K562 (cell line): ENCODE measurements around the gene EGFL7. TPM values are rescaled to one million over a fixed set of nuclear protein-coding genes. Genes with fewer than 3 reads are reported as not detected.

Source experiments
- CBX1 ChIP-seq: sonication (generic); IDR thresholded peaks from 2 replicates; pipeline ENCODE4 v1.6.1; 2016; ENCODE audit warnings: antibody characterized with exemption, low read depth, mild to moderate bottlenecking
- CHD1 ChIP-seq: fragments of 200-600 bp; sonication (generic); IDR thresholded peaks from one replicate; pipeline ENCODE4 v1.6.1; 2012; ENCODE audit warnings: mild to moderate bottlenecking, moderate library complexity, low read length, inconsistent platforms
- EHMT2 ChIP-seq: fragments of 450-650 bp; IDR thresholded peaks from 2 replicates; pipeline ENCODE4 v1.6.1; 2018; ENCODE audit warnings: antibody characterized with exemption
- ETS1 ChIP-seq: conservative IDR thresholded peaks from 2 replicates; pipeline ENCODE4 v1.6.1; 2011; ENCODE audit warnings: low read depth, mild to moderate bottlenecking, low read length; ENCODE audit not compliant: control insufficient read depth
- HDAC1 ChIP-seq, 2 experiments: fragments of 450-650 bp; IDR thresholded peaks; 2 replicates each; pipeline ENCODE4 v1.6.1; 2016 to 2017; ENCODE audit warnings: inconsistent platforms in 1 of 2, mild to moderate bottlenecking in 1 of 2, moderate library complexity in 1 of 2
- HDAC6 ChIP-seq: IDR thresholded peaks from 2 replicates; pipeline ENCODE4 v1.6.1; 2012; ENCODE audit warnings: low read depth, mild to moderate bottlenecking, control low read depth, inconsistent platforms, low read length, moderate library complexity
- HDAC8 ChIP-seq: fragments of 450-650 bp; IDR thresholded peaks from 2 replicates; pipeline ENCODE4 v1.6.1; 2016; ENCODE audit warnings: mild to moderate bottlenecking, missing genetic modification characterization, moderate library complexity, missing compliant biosample characterization
- KAT7 ChIP-seq: sonication (generic); formaldehyde crosslinking; IDR thresholded peaks from 2 replicates; pipeline ENCODE4 v1.8.0; 2022; ENCODE audit warnings: missing genetic modification reagents, mild to moderate bottlenecking, borderline replicate concordance
- MAFK ChIP-seq: IDR thresholded peaks from 2 replicates; pipeline ENCODE4 v1.6.1; 2011; ENCODE audit warnings: low read length, improper control_type of control experiment
- MNT ChIP-seq, 2 experiments: fragments of 450-650 bp; conservative IDR thresholded peaks; 2 replicates each; pipeline ENCODE4 v1.6.1; 2017; ENCODE audit warnings: mild to moderate bottlenecking in 2 of 2, moderate library complexity in 2 of 2
- RAD51 ChIP-seq: fragments of 450-650 bp; IDR thresholded peaks from 2 replicates; pipeline ENCODE4 v1.7.1; 2016; ENCODE audit warnings: low read depth, mild to moderate bottlenecking, borderline replicate concordance
- RBFOX2 ChIP-seq: fragments of 200-400 bp; formaldehyde crosslinking; IDR thresholded peaks from 2 replicates; pipeline ENCODE4 v1.6.1; 2017; ENCODE audit warnings: low read depth, mild to moderate bottlenecking, low read length, moderate library complexity
- RFX7 ChIP-seq: fragments of 250-450 bp; sonication (Bioruptor Pico); IDR thresholded peaks from 2 replicates; pipeline ENCODE4 v1.5.1; 2021; ENCODE audit warnings: mild to moderate bottlenecking
- SREBF2 ChIP-seq: sonication (generic); formaldehyde crosslinking; IDR thresholded peaks from 2 replicates; pipeline ENCODE4 v1.4.0; 2020; ENCODE audit warnings: mild to moderate bottlenecking, missing genetic modification reagents
- SRSF7 ChIP-seq: fragments of 200-400 bp; formaldehyde crosslinking; optimal IDR thresholded peaks from 2 replicates; pipeline ENCODE3; 2017; ENCODE audit warnings: mild to moderate bottlenecking, low read depth, low read length
- TFAM ChIP-seq: fragments of 250-450 bp; sonication (Bioruptor Pico); conservative IDR thresholded peaks from 2 replicates; pipeline ENCODE4 v1.5.0; 2021; ENCODE audit warnings: mild to moderate bottlenecking, moderate library complexity
- TRIM24 ChIP-seq, 2 experiments: fragments of 450-650 bp; IDR thresholded peaks; 2 replicates each; pipeline ENCODE4 v1.6.1; 2016
- USF2 ChIP-seq: sonication (generic); formaldehyde crosslinking; IDR thresholded peaks from 2 replicates; pipeline ENCODE4 v1.5.0; 2020; ENCODE audit warnings: missing genetic modification reagents
- ZBTB1 ChIP-seq: sonication (generic); formaldehyde crosslinking; IDR thresholded peaks from 2 replicates; pipeline ENCODE4 v1.8.1; 2023; ENCODE audit warnings: missing genetic modification reagents, low read depth, mild to moderate bottlenecking, borderline replicate concordance
- ZBTB7A ChIP-seq: IDR thresholded peaks from 2 replicates; pipeline ENCODE4 v1.6.1; 2011; ENCODE audit warnings: low read depth, mild to moderate bottlenecking, low read length, moderate library complexity, borderline replicate concordance; ENCODE audit not compliant: control insufficient read depth
- ZC3H11A ChIP-seq: IDR thresholded peaks from 2 replicates; pipeline ENCODE4 v1.6.1; 2012; ENCODE audit warnings: low read depth, low read length, improper control_type of control experiment
- ZNF146 ChIP-seq: IDR thresholded peaks from one replicate; pipeline ENCODE4 v1.6.1; 2018; ENCODE audit warnings: missing compliant biosample characterization; ENCODE audit not compliant: unreplicated experiment
- ZNF280A ChIP-seq: fragments of 450-650 bp; IDR thresholded peaks from 2 replicates; pipeline ENCODE4 v1.6.1; 2018; ENCODE audit warnings: mild to moderate bottlenecking, low read depth; ENCODE audit not compliant: partially characterized antibody
- polyA plus RNA-seq, 8 experiments: library from polyadenylated mRNA; depleted of rRNA in 4 of 8; stranded (reverse) in 5 of 8; unstranded in 3 of 8; fragments of >200 nt; fragmentation: Nextera tagmentation in 2 of 8; fragmentation: Illumina TruSeq in 1 of 8; extraction: Ambion mirVana in 2 of 8; extraction: Trizol in 1 of 8; gene quantifications; 2 replicates each; pipeline versions ENCODE4 v1.2.1 to v1.2.3, GENCODE V29; 2011 to 2014; ENCODE audit warnings: inconsistent platforms in 1 of 8, missing spikeins in 1 of 8
- total RNA-seq, 7 experiments: library from RNA; depleted of rRNA in 6 of 7; stranded (reverse); fragments of >200 nt in 6 of 7; fragmentation: Illumina TruSeq in 2 of 7; extraction: Trizol in 2 of 7; gene quantifications; 2 replicates each; pipeline versions ENCODE4 v1.2.1 to v1.2.3, GENCODE V29; 2011 to 2021; ENCODE audit warnings: low replicate concordance in 1 of 7

Gene EGFL7
- total and polyA plus RNA-seq, 9 of the 15 experiments (the other 6 are each of a cell fraction or from before 2014, with no cell fraction given), result 1.5 to 286 (median 55.5) TPM

GRCh38 chr9:136664000-136664915 is 1.5 kb downstream of the EGFL7 start (continued):
- TF ChIP-seq ETS1 (0 out of 2 replicates have a peak, but pooled peaks have one; percentile 43), KAT7 (CRISPR knock-in tag) (0 out of 2 replicates have a peak, but pooled peaks have one; percentile 19), EHMT2 (no peak), CHD1 (peak; percentile 66), CBX1 (0 out of 2 replicates have a peak, but pooled peaks have one; percentile 17), MAFK (no peak), TRIM24 (IDR thresholded peaks at IDR 0.05) (no peak), MNT (conservative IDR thresholded peaks at IDR 0.05) (peak; percentile 71 to 73), ZNF280A (no peak), RFX7 (CRISPR knock-in tag) (no peak), ZBTB1 (no peak), SRSF7 (no peak), ZBTB7A (peak; percentile 60; the same call in 1 of the 2 replicates), HDAC8 (no peak), RBFOX2 (peak; percentile 58), HDAC6 (no peak), ZNF146 (CRISPR knock-in tag) (no peak), TFAM (CRISPR knock-in tag) (no peak), RAD51 (no peak), USF2 (CRISPR knock-in tag) (peak; percentile 29; the same call in 1 of the 2 replicates), HDAC1 (IDR thresholded peaks at IDR 0.05) (peak in 1 of 2 experiments; percentile 31; a peak in 1 of 4 replicates), SREBF2 (no peak), ZC3H11A (no peak)
